H1 (cell line): ENCODE data around the gene RBM18.

Source experiments
- CBX5 ChIP-seq: fragments of 300-800, 300-1000 bp; sonication (generic); IDR thresholded peaks from 2 replicates; pipeline ENCODE4 v1.7.1; 2016; ENCODE audit warnings: antibody characterized with exemption, low read length, low read depth
- EZH2 ChIP-seq: fragments of 200-600 bp; sonication (generic); IDR thresholded peaks from 2 replicates; pipeline ENCODE4 v1.7.1; 2012; ENCODE audit warnings: low read depth, mild to moderate bottlenecking, moderate library complexity, low read length, inconsistent platforms; ENCODE audit not compliant: severe bottlenecking
- POLR2A ChIP-seq, 2 experiments: IDR thresholded peaks; 1 replicate in 1 of 2; 2 replicates in 1 of 2; pipeline ENCODE4 v1.6.1; 2011; ENCODE audit warnings: low read depth in 2 of 2, low read length in 2 of 2, mild to moderate bottlenecking in 2 of 2; ENCODE audit errors: control extremely low read depth in 1 of 2
- RXRA ChIP-seq: IDR thresholded peaks from 2 replicates; pipeline ENCODE4 v1.6.1; 2011; ENCODE audit warnings: low read depth, mild to moderate bottlenecking, low read length, moderate library complexity; ENCODE audit not compliant: insufficient read depth
- SUZ12 ChIP-seq: fragments of 200-600 bp; sonication (generic); IDR thresholded peaks from 2 replicates; pipeline ENCODE4 v1.6.1; 2012; ENCODE audit warnings: mild to moderate bottlenecking, inconsistent platforms, low read length, moderate library complexity, mixed read lengths
- TF ChIP-seq, protein P1 (sequence below): IDR thresholded peaks from 2 replicates; pipeline ENCODE4 v1.6.1; 2012; ENCODE audit warnings: inconsistent platforms
- TF ChIP-seq, protein P2 (sequence below), 3 experiments: IDR thresholded peaks; 1 replicate in 2 of 3; 2 replicates in 1 of 3; pipeline versions ENCODE4 v1.5.1 to v1.6.1; 2011; ENCODE audit warnings: low read length in 3 of 3, mild to moderate bottlenecking in 3 of 3, inconsistent platforms in 2 of 3, low read depth in 1 of 3, moderate library complexity in 1 of 3; ENCODE audit not compliant: insufficient read depth in 1 of 3; ENCODE audit errors: control extremely low read depth in 1 of 3

DNA sequence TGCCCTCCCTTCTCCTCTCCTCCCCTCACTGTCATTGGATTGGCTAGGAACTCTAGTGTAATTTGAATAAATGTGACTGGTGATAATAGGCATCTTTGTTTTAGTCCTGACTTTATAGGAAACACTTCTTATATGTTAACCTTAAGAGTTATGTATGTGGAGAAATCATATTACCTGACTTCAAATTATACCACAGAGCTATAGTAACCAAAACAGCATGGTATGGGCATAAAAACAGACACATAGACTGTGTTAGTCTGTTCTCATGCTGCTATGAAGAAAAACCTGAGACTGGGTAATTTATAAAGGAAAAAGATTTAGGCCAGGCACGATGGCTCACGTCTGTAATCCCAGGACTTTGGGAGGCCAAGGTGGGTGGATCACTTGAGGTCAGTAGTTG, 9.4 kb upstream of the RBM18 start:
- TF ChIP-seq, protein P1, sequence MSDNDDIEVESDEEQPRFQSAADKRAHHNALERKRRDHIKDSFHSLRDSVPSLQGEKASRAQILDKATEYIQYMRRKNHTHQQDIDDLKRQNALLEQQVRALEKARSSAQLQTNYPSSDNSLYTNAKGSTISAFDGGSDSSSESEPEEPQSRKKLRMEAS, result no peak
- no peak for TF ChIP-seq EZH2
- TF ChIP-seq, protein P2, sequence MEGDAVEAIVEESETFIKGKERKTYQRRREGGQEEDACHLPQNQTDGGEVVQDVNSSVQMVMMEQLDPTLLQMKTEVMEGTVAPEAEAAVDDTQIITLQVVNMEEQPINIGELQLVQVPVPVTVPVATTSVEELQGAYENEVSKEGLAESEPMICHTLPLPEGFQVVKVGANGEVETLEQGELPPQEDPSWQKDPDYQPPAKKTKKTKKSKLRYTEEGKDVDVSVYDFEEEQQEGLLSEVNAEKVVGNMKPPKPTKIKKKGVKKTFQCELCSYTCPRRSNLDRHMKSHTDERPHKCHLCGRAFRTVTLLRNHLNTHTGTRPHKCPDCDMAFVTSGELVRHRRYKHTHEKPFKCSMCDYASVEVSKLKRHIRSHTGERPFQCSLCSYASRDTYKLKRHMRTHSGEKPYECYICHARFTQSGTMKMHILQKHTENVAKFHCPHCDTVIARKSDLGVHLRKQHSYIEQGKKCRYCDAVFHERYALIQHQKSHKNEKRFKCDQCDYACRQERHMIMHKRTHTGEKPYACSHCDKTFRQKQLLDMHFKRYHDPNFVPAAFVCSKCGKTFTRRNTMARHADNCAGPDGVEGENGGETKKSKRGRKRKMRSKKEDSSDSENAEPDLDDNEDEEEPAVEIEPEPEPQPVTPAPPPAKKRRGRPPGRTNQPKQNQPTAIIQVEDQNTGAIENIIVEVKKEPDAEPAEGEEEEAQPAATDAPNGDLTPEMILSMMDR (IDR thresholded peaks at IDR 0.05; ENCODE audit: control extremely low read depth in 1 of 3, insufficient read depth in 1 of 3, low read depth in 1 of 3, low read length in 3 of 3), result no peak
- TF ChIP-seq SUZ12, result no peak
- TF ChIP-seq RXRA, result no peak
- TF ChIP-seq POLR2A (IDR thresholded peaks at IDR 0.05; ENCODE audit: control extremely low read depth in 1 of 2, low read depth in 2 of 2, low read length in 2 of 2), result no peak
- no peak for TF ChIP-seq CBX5
